Bone marrow (tissue), 2 donors: Measurements from ENCODE around the gene ZFAND2B.
A peak's percentile ranks its signal among the peaks of the same experiment; 100 is the strongest.

ENCODE experiments used
- DNase-seq, 2 donors: peaks; one replicate each; lab custom pipeline; 2025; lab: John Stamatoyannopoulos, UW

ZFAND2B gene

GRCh38 chr2:219206328-219207133 is at the start of gene ZFAND2B:
ZFAND2B (plus strand) TSS chr2:219206782; CDS start chr2:219206988, 206 bp downstream.
- DNase-seq, result peak; percentile 82 to 94

GRCh38 chr2:219157396-219157795 is 49.2 kb upstream of the ZFAND2B start:
- DNase-seq, result no peak

- no peak for DNase-seq
Measured at GRCh38 chr2:219158025-219158424, 48.6 kb upstream of the ZFAND2B start.

GRCh38 chr2:219158586-219158985 is 48.0 kb upstream of the ZFAND2B start:
- no peak for DNase-seq

GRCh38 chr2:219159771-219160185 is 46.8 kb upstream of the ZFAND2B start:
- DNase-seq, result no peak

GRCh38 chr2:219160186-219161017 is 46.2 kb upstream of the ZFAND2B start, which contains the start of gene NHEJ1:
NHEJ1 (minus strand) TSS chr2:219160815; CDS start chr2:219158362, 2,453 bp downstream.
- peak; percentile 87 to 99 for DNase-seq

- no peak for DNase-seq
Measured at GRCh38 chr2:219161097-219161496, 45.5 kb upstream of the ZFAND2B start.

GRCh38 chr2:219163156-219163555 is 43.4 kb upstream of the ZFAND2B start:
- no peak for DNase-seq

- DNase-seq, result no peak
Measured at GRCh38 chr2:219165058-219165911, 41.3 kb upstream of the ZFAND2B start.

- no peak for DNase-seq
Measured at GRCh38 chr2:219167997-219168396, 38.6 kb upstream of the ZFAND2B start.

- DNase-seq, result no peak
Measured at GRCh38 chr2:219168526-219168925, 38.1 kb upstream of the ZFAND2B start.

- no peak for DNase-seq
Measured at GRCh38 chr2:219168932-219169331, 37.6 kb upstream of the ZFAND2B start.

GRCh38 chr2:219169930-219170654 is 36.5 kb upstream of the ZFAND2B start, which contains the start of gene SLC23A3:
SLC23A3 (minus strand) TSS chr2:219170029; CDS start chr2:219169984, 45 bp downstream.
- DNase-seq, result no peak

- peak in 1 of 2 donors; percentile 28 for DNase-seq
Measured at GRCh38 chr2:219171231-219171651, 35.3 kb upstream of the ZFAND2B start.

GRCh38 chr2:219172231-219173154 is 34.1 kb upstream of the ZFAND2B start:
- DNase-seq, result no peak

- DNase-seq, result no peak
Measured at GRCh38 chr2:219173176-219173575, 33.4 kb upstream of the ZFAND2B start.

- no peak for DNase-seq
Measured at GRCh38 chr2:219174146-219174545, 32.4 kb upstream of the ZFAND2B start.

- no peak for DNase-seq
Measured at GRCh38 chr2:219174801-219175200, 31.8 kb upstream of the ZFAND2B start.

- no peak for DNase-seq
Measured at GRCh38 chr2:219175486-219175885, 31.1 kb upstream of the ZFAND2B start.
